ENCODE data around the gene CTBP1.

Gene CTBP1

DNA sequence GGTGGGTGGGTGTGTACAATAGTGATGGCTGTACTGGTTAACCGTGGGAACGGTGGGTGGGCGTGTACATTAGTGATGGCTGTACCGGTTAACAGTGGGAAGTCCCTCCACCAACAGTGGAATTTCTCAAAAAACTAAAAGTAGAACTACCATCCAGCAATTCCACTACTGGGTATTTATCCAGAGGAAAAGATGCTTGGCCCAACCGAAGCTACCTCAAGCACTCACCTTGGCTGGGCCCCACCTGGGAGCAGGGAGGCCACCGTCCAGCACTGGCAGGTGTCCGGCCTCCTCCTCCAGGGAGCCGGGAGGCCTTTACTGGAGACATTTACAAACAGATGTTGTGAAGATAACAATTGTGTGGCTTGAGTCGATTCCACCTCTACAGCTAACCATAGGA, 34.8 kb upstream of the CTBP1 start:
- DNase-seq (ENCODE audit: low read depth), result no peak

- no peak for DNase-seq (ENCODE audit: low read depth)
Measured at GRCh38 chr4:1279253-1279652, 30.3 kb upstream of the CTBP1 start.

GRCh38 chr4:1277667-1278665, 29.0 kb upstream of the CTBP1 start:
- no peak for DNase-seq (ENCODE audit: low read depth)

GRCh38 chr4:1276984-1277383, 28.1 kb upstream of the CTBP1 start:
- no peak for DNase-seq (ENCODE audit: low read depth)

DNA sequence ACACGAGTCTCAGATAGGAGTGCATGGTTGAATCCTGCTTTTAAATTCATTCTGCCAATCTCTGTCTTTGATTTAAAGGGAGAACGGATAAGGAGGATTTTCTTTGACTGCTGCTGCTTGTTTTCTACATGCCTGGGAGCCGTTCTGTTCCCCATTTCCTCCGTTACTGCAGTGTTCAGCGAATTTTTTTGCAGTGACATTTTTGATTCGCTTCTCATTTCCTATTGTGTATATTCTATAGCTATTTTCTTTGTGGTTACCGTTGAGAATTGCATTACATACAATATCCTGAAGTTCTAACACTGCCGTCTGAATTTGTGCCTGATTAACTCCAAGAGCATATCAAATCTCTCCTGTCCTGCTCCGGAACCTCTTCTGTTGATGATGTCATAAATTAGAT, 25.9 kb upstream of the CTBP1 start:
- DNase-seq (ENCODE audit: low read depth), result no peak

GRCh38 chr4:1271686-1272085, 22.8 kb upstream of the CTBP1 start:
- DNase-seq (ENCODE audit: low read depth), result no peak

DNA sequence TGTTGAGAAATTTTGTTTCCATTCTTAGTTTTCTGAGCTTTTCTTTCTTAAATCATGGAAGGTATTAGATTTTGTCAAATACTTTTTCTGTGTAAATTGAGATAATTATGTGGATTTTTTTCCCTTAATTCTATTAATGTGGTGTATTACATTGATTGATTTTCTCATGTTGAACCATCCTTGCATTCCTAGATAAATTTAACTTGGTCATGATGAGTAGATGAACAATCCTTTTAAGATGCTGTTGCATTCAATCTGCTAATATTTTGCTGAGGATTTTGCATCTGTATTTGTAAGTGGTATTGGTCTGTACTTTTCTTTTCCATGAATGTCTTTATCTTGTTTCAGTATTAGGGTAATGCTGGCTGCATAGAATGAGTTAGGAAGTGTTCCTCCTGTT, 20.3 kb upstream of the CTBP1 start:
- no peak for DNase-seq (ENCODE audit: low read depth)

- no peak for DNase-seq (ENCODE audit: low read depth)
Measured at GRCh38 chr4:1266881-1267763, 18.2 kb upstream of the CTBP1 start.

DNA sequence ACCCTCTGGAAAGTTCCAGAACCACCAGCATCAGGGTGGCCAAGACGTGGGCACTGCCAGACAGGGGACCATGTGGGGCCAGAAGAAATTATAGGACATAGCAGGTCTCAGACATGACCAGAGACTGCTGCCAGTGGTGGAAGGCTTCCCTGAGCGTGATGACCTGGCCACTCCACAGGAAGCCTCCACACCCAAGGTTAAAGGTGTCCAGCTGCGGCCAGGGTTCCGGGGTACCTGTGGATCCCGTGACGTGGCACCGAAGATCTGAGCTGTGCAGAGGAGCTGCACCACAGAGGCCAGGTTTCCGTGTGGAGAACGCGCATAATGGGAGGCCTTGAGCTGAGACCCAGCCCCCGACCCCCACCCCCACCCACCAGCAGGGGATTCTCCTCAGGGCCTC, 16.4 kb upstream of the CTBP1 start:
- DNase-seq (ENCODE audit: low read depth), result no peak

DNA sequence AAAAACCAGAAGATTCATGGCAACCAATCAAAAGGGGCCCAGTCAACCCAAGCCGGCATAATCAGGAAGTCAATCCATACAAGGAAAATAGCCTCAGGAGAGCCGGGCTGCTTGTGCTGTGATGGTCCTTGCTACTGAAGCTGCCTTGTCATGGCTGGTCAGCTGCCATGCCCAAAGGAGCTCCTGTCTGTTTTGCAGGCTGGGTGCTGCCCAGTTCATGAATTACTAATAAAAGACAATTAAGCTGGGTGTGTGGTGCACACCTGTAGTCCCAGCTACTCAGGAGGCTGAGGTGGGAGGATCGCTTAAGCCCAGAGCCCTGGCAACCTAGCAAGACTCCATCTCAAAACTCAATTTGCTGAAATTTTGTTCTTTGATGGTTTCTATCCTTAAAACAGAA, 16.0 kb upstream of the CTBP1 start:
- no peak for DNase-seq (ENCODE audit: low read depth)

- DNase-seq (ENCODE audit: low read depth), result no peak
Measured at GRCh38 chr4:1261107-1261928, 12.4 kb upstream of the CTBP1 start.

DNA sequence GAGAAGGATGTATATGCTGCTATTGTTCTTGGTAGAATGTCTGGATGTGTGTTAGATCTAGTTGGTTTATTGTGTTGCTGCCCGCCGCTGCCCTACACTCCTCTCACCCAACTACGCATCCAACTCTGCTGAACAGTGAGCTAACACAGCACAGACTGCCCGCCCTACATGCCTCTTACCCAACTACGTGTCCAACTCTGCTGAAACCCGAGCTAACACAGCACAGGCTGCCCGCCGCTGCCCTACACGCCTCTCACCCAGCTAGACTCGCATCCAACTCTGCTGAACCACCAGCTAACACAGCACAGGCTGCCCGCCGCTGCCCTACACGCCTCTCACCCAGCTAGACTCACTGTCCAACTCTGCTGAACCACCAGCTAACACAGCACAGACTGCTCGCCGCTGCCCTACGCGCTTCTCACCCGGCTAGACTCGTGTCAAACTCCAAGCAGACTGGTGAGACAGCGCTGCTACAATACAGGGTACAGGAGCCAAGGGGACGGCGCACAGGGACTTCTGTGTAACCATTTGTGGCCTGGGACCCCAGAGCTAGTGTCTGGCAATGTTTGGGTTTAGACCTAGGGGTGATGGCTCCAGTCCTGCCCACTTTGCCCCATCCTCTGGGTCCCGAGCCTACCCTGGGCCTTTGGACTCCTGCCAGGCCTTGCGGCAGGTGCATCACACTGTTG, 11.6 kb upstream of the CTBP1 start:
- DNase-seq (ENCODE audit: low read depth), result no peak

DNA sequence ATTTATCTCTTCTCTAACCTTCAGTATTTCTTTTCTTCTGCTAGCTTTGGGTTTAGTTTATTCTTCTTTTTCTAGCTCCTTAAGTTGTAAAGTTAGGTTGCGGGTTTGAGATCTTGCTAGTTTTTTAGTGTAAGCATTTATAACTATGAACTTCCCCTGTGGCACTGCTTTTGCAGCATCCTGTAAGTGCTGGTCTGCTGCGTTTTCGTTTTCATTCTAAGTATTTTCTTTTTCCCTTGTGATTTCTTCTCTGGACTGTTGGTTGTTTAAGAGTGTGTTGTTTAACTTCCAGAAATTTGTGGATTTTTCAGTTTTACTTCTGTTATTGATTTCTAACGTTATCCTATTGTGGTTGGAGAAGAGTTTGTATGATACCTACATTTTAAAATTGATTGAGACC, 11.0 kb upstream of the CTBP1 start:
- DNase-seq (ENCODE audit: low read depth), result no peak

DNA sequence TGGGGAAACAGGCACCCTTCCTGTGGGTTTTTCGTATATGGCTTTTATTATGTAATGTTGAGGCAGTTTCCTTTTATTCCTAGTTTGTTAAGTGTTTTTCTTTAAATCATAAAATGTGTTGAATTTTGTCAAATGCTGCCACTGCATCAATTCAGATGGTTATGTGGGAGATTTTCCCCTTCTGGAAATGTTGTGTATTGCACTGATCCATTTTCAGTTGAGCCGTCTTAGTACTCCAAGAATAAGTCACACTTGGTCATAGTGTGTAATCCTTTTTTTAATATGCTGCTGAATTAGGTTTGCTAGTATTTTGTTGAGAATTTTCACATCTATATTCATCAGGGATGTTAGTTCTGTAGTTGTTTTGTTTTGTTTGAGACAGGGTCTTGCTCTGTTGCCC, 9.5 kb upstream of the CTBP1 start:
- no peak for DNase-seq (ENCODE audit: low read depth)

- no peak for DNase-seq (ENCODE audit: low read depth)
Measured at GRCh38 chr4:1255699-1256098, 6.8 kb upstream of the CTBP1 start.

DNA sequence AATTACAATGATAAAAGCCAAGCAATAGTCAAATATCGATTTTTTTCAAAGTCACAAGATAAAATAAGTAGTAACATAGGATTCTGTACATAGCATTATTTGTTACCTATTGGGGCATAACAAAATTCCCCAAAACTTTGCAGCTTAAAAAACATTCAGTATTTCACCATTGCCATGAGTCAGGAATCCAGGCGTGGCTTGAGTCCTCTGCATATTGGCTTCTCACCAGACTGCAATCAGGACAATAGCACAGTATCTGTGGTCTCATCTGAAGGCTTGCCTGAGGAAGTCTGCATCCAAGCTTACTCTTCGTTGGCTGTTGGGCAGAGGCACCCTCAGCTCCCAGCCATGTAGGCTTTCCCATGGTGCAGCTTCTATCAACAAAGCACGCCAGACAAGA, 6.2 kb upstream of the CTBP1 start:
- DNase-seq (ENCODE audit: low read depth), result no peak

GRCh38 chr4:1253831-1254230, 4.9 kb upstream of the CTBP1 start:
- no peak for DNase-seq (ENCODE audit: low read depth)

- DNase-seq (ENCODE audit: low read depth), result no peak
Measured at GRCh38 chr4:1252928-1253492, 4.1 kb upstream of the CTBP1 start.

- no peak for DNase-seq (ENCODE audit: low read depth)
Measured at GRCh38 chr4:1251773-1252066, 2.8 kb upstream of the CTBP1 start.

- no peak for DNase-seq (ENCODE audit: low read depth)
Measured at GRCh38 chr4:1250921-1251772, 2.2 kb upstream of the CTBP1 start.

DNA sequence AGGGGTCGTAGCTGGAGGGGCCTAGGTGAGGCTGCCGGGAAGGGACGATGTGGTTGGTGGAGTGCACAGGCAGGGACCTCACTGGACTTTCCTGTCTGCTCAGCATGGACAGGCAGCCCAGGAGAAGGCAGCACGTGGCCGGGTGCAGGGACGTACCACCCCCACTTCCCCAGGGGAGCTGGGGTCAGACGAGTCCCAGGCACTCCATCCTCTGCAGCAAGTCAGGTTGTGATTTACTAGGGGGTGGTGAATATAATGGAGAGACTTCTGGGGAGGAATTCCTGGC, 1.5 kb upstream of the CTBP1 start:
- no peak for DNase-seq (ENCODE audit: low read depth)
